Measurements from ENCODE around the gene MARS1.

Gene MARS1

GRCh38 chr12:57456737-57457490 is 31.0 kb upstream of the MARS1 start:
- DNase-seq (ENCODE audit: low read depth in 2 of 2) = no peak

DNA sequence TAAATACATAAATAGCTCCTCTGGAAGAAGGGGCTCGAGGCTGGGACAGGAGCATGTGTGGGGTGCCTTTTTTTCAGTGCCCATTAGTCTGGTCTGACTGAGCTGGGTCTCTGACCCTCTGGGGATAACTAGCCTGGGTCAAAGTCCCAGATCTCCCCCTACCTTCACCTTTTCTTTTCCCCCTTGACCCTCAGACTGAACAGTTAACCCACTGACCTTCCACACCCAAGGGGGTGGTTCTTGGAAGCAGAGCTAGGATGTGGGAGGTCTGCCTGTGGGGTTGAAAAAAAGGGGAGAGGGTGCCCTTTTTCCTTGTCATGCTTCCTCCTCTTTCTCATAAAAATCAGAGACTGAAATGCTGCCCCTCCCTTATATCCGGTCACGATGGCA is 29.2 kb upstream of the MARS1 start:
- DNase-seq (ENCODE audit: low read depth in 2 of 2) = no peak

- peak; percentile 89 to 92 for DNase-seq (ENCODE audit: low read depth in 2 of 2)
These were observed 28.7 kb upstream of the MARS1 start for GRCh38 chr12:57459055-57459749.

- DNase-seq (ENCODE audit: low read depth in 2 of 2) = no peak
These were observed 28.0 kb upstream of the MARS1 start, which contains the start of gene GLI1 for GRCh38 chr12:57459750-57460467. Gene GLI1 (plus strand): TSS chr12:57459785. CDS start chr12:57463692, 3,907 bp downstream.

DNA sequence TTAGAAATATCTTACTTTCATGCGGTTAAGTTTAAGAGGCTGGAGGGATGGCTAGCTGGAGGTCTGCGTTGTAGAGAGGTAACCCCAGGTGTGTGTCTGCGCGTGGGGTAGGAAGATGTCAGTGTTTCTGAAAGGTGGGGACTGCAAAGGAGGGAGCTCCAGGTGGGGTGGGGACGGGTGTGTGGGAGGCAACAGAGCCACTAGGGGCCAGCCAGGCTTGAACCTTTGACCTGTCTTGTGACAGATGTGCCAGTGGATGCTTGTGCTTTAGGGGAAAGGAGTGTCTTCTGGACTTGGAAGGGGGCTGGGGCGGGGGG is 27.4 kb upstream of the MARS1 start:
- DNase-seq (ENCODE audit: low read depth in 2 of 2) = no peak

- DNase-seq (ENCODE audit: low read depth in 2 of 2) = no peak
These were observed 27.0 kb upstream of the MARS1 start for GRCh38 chr12:57460841-57461275.

DNA sequence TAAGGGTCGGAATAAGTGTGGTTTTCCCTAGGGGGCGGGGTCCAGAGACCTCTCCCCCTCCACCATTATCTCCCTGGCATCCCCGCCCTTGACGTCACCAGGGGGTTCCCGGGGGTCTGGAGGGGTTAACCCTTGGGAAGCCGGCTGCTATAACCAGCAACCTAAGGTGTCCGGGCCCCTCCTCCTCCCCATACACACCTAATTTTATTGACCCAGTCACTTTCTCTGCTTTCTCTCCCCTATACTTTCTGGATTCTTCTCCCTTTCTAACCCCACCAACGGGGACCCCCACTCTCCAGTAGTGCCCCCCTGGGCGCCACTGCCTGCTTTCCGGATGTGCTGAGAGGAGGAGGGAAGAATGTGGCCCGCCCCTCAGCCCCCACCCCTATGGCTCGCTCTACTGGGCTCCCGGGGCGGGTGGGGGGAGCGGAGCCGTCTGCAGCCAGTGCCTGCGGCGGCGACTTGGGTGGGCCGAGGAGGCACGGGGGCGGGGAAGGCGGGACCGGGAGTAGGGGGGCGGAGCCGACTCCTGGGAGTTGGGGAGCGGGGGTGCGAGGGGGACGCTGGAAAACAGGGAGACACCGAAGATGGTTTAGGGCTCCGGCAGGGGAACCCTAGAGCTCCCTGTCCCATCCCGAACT is 26.5 kb upstream of the MARS1 start:
- DNase-seq (ENCODE audit: low read depth in 2 of 2) = no peak

GRCh38 chr12:57461917-57462250 is 26.0 kb upstream of the MARS1 start:
- no peak for DNase-seq (ENCODE audit: low read depth in 2 of 2)

- DNase-seq (ENCODE audit: low read depth in 2 of 2) = peak; percentile 75 to 83
These were observed 25.5 kb upstream of the MARS1 start for GRCh38 chr12:57462251-57462911.

- DNase-seq (ENCODE audit: low read depth in 2 of 2) = no peak
These were observed 25.0 kb upstream of the MARS1 start for GRCh38 chr12:57462912-57463253.

GRCh38 chr12:57464569-57464968 is 23.3 kb upstream of the MARS1 start:
- DNase-seq (ENCODE audit: low read depth in 2 of 2) = no peak

DNA sequence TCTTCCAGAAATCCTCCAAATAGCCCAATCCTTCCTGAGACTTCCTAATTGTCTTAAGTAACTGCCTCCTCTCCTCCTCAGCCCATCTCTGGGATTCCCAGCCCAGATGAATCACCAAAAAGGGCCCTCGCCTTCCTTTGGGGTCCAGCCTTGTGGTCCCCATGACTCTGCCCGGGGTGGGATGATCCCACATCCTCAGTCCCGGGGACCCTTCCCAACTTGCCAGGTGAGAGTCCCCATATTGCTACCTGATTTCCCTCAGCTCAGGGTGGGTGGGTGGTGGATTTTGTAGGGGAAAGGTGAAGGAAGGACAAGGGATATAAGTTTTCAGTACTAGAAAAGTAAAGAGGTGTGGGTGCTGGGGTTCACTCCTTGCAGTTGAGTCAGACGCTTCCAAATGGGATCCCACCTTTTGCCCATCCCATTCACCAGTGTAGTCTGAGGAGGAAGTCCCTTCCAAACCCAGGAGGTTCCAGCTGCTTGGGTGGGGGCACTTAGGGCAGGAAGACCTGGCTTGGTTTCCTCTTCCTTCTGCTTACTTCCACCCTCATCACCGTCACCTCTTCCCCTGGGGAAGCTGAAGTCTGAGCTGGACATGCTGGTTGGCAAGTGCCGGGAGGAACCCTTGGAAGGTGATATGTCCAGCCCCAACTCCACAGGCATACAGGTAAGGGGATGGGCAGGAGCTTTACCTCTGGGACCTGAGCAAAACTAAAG is 22.7 kb upstream of the MARS1 start:
- DNase-seq (ENCODE audit: low read depth in 2 of 2) = no peak

GRCh38 chr12:57465747-57466505 is 21.9 kb upstream of the MARS1 start:
- no peak for DNase-seq (ENCODE audit: low read depth in 2 of 2)

- DNase-seq (ENCODE audit: low read depth in 2 of 2) = no peak
These were observed 20.5 kb upstream of the MARS1 start for GRCh38 chr12:57467212-57467874.

- DNase-seq (ENCODE audit: low read depth in 2 of 2) = no peak
These were observed 20.0 kb upstream of the MARS1 start for GRCh38 chr12:57467915-57468314.

DNA sequence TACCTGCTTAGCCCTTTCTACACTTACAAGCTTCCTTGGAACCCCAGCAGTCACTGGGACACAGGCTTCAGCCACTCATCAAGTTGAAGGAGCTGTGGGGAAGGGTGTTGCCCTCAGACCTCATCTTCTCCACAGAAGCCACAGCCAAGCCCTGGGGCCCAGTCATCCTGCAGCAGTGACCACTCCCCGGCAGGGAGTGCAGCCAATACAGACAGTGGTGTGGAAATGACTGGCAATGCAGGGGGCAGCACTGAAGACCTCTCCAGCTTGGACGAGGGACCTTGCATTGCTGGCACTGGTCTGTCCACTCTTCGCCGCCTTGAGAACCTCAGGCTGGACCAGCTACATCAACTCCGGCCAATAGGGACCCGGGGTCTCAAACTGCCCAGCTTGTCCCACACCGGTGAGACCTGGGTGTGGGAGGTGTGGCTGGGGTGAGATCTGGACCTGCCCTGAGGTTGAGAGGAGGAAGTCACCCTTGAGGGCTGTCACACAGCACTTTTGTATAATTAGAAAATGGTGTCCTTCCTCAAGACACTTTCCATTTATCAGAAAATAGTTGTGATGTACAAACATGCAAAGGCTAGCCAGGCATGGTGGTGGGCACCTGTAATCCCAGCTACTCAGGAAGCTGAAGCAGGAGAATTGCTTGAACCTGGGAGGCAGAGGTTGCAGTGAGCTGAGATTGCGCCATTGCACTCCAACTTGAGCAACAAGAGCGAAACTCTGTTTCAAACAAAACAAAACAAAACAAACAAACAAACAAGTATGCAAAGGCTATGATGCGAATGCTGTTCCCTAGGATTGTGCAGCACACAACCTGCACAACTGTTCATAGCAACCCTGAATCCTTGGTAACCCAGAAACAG is 18.3 kb upstream of the MARS1 start:
- DNase-seq (ENCODE audit: low read depth in 2 of 2) = no peak

DNA sequence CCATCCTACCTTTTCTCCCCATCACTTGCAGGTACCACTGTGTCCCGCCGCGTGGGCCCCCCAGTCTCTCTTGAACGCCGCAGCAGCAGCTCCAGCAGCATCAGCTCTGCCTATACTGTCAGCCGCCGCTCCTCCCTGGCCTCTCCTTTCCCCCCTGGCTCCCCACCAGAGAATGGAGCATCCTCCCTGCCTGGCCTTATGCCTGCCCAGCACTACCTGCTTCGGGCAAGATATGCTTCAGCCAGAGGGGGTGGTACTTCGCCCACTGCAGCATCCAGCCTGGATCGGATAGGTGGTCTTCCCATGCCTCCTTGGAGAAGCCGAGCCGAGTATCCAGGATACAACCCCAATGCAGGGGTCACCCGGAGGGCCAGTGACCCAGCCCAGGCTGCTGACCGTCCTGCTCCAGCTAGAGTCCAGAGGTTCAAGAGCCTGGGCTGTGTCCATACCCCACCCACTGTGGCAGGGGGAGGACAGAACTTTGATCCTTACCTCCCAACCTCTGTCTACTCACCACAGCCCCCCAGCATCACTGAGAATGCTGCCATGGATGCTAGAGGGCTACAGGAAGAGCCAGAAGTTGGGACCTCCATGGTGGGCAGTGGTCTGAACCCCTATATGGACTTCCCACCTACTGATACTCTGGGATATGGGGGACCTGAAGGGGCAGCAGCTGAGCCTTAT is 17.4 kb upstream of the MARS1 start:
- DNase-seq (ENCODE audit: low read depth in 2 of 2) = no peak

DNA sequence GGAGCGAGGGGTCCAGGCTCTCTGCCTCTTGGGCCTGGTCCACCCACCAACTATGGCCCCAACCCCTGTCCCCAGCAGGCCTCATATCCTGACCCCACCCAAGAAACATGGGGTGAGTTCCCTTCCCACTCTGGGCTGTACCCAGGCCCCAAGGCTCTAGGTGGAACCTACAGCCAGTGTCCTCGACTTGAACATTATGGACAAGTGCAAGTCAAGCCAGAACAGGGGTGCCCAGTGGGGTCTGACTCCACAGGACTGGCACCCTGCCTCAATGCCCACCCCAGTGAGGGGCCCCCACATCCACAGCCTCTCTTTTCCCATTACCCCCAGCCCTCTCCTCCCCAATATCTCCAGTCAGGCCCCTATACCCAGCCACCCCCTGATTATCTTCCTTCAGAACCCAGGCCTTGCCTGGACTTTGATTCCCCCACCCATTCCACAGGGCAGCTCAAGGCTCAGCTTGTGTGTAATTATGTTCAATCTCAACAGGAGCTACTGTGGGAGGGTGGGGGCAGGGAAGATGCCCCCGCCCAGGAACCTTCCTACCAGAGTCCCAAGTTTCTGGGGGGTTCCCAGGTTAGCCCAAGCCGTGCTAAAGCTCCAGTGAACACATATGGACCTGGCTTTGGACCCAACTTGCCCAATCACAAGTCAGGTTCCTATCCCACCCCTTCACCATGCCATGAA is 16.8 kb upstream of the MARS1 start:
- DNase-seq (ENCODE audit: low read depth in 2 of 2) = no peak
